Left ventricle myocardium inferior (tissue), 1 donor: Measurements from ENCODE around the gene GRID1. TPM values are rescaled to one million over a fixed set of nuclear protein-coding genes. Genes with fewer than 3 reads are reported as not detected.

Source experiments
- DNase-seq: peaks from one replicate; pipeline ENCODE4 v3.0.0-alpha.2; 2020
- H3K27ac ChIP-seq: fragments of 200-600 bp; replicated peaks from 2 replicates; pipeline ENCODE4 v1.8.0; 2021
- H3K27me3 ChIP-seq: fragments of 200-600 bp; 2 replicates; pipeline ENCODE4 v1.8.0; 2021; ENCODE audit warnings: low read depth
- H3K36me3 ChIP-seq: fragments of 200-600 bp; 2 replicates; pipeline ENCODE4 v1.8.0; 2021
- H3K4me1 ChIP-seq: fragments of 200-600 bp; 2 replicates; pipeline ENCODE4 v1.8.0; 2021
- H3K4me3 ChIP-seq: fragments of 200-600 bp; 2 replicates; pipeline ENCODE4 v1.8.0; 2021; ENCODE audit warnings: mild to moderate bottlenecking, moderate library complexity
- H3K9me3 ChIP-seq: fragments of 200-600 bp; replicated peaks from 2 replicates; pipeline ENCODE4 v1.8.0; 2021
- intact Hi-C: fragments of 100-400 bp; cut with micrococcal nuclease; formaldehyde crosslinking; loops from one replicate; pipeline ENCODE4 v1.11.0; 2022
- total RNA-seq: library from RNA; stranded (reverse); fragmentation: NEBNext Ultra II Directional; extraction: Animal tissue kit (Norgen Biotek cat#: 25700); gene quantifications from one replicate; pipeline ENCODE4 v1.2.1, GENCODE V29; 2021
- TF ChIP-seq, protein P1 (sequence below): fragments of 200-600 bp; IDR thresholded peaks from 2 replicates; pipeline ENCODE4 v1.8.0; 2021; ENCODE audit warnings: antibody characterized with exemption, mild to moderate bottlenecking, borderline replicate concordance
- donor health status: DM: no; HTN: yes; CAD: no; lungs with severe emphysema.

The GRID1 gene
- total RNA-seq, 1 donor from 2014 or later = 1.6 TPM

DNA sequence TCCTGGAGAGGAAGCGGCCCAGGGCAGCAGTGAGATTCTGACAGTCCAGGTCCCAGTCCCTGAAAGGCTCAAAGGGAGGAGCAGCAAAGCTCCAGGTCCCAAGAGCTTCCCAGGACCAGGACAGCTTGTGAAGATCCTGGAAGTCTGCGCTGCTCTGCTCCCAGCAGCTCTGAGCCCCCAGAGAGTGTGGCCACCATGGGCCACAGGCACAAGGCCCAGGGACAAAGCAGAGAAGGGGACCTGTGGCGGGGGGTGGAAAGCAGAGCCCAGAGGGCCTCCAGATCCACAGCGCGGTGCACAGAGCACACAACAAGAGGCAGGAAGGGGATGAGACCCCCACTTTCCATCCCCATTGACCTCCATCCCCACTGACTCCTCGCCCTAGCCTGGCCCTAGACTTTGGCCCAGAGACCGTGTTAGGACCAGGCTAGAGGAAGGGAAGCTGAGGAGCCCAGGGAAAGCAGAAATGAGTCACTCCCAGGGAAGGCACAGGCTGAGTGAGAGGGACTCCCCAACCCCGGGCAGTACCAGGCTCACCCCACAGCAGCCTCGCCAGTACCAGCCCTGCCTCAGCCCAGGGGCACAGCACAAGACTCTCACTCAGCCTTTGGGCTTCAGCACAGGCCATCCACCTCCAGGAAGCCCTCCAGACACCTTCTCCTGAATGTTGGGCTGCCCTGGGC, 75.5 kb downstream of the GRID1 start:
- H3K27ac ChIP-seq = no peak overlapping the region
- DNase-seq = no peak
- TF ChIP-seq, protein P1, sequence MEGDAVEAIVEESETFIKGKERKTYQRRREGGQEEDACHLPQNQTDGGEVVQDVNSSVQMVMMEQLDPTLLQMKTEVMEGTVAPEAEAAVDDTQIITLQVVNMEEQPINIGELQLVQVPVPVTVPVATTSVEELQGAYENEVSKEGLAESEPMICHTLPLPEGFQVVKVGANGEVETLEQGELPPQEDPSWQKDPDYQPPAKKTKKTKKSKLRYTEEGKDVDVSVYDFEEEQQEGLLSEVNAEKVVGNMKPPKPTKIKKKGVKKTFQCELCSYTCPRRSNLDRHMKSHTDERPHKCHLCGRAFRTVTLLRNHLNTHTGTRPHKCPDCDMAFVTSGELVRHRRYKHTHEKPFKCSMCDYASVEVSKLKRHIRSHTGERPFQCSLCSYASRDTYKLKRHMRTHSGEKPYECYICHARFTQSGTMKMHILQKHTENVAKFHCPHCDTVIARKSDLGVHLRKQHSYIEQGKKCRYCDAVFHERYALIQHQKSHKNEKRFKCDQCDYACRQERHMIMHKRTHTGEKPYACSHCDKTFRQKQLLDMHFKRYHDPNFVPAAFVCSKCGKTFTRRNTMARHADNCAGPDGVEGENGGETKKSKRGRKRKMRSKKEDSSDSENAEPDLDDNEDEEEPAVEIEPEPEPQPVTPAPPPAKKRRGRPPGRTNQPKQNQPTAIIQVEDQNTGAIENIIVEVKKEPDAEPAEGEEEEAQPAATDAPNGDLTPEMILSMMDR = no peak
- no peaks in the 10 kb centered on the region for H3K4me1 ChIP-seq
- no peaks in the 10 kb centered on the region for H3K9me3 ChIP-seq
- no peak overlapping the region for H3K4me3 ChIP-seq
- H3K36me3 ChIP-seq = no peaks in the 10 kb centered on the region
- intact Hi-C loops = no loop called here
- H3K27me3 ChIP-seq = peaks cover 21% of the 10 kb centered on the region

GRCh38 chr10:86289577-86289868, 77.1 kb downstream of the GRID1 start:
- intact Hi-C loops = no loop called here
- Histone ChIP-seq H3K36me3 (no peaks in the 10 kb centered on the region), H3K27me3 (peaks cover 8% of the 10 kb centered on the region), H3K27ac (no peak overlapping the region), H3K9me3 (no peaks in the 10 kb centered on the region), H3K4me3 (no peak overlapping the region), H3K4me1 (no peaks in the 10 kb centered on the region)
- TF ChIP-seq, protein P1 = no peak
- no peak for DNase-seq

GRCh38 chr10:86288695-86289576, 77.7 kb downstream of the GRID1 start:
- H3K9me3 ChIP-seq = no peaks in the 10 kb centered on the region
- no peaks in the 10 kb centered on the region for H3K36me3 ChIP-seq
- intact Hi-C loops = no loop called here
- H3K27ac ChIP-seq = no peak overlapping the region
- no peak for DNase-seq
- H3K4me3 ChIP-seq = no peak overlapping the region
- H3K4me1 ChIP-seq = no peaks in the 10 kb centered on the region
- TF ChIP-seq, protein P1 = no peak
- peaks cover 6% of the 10 kb centered on the region for H3K27me3 ChIP-seq

DNA sequence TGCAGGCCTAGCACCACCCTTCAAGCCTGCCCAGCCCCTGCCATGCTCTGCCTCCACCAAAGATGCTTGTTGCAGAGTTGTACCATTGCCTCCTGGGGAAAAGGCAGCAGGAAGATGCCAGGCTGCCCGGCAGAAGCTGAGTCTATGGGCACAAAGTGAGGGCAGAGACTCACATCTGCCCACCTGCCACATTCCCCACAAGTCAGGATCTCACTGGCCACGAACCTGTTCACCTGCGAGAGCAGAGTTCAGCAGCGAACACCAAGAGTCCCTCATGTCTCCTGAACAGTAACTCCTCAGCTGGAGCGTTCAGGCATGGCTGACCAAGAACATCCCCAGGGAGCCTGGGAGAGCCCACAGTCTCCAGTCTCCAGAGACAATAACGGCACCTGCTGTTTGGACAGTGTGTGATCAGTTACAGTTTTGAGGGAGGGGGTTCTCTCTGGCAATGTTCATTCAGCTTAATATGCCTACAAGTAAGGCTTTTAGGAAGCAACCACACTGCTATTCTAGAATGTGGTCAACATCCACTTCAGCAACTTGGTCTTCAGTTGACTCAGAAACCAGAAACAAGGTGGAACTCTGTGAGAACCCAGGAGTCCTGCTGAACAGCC, 78.5 kb downstream of the GRID1 start:
- Histone ChIP-seq H3K4me3 (no peak overlapping the region), H3K36me3 (no peaks in the 10 kb centered on the region), H3K4me1 (no peaks in the 10 kb centered on the region), H3K27ac (no peak overlapping the region), H3K27me3 (peaks cover 5% of the 10 kb centered on the region), H3K9me3 (no peaks in the 10 kb centered on the region)
- intact Hi-C loops = no loop called here
- DNase-seq = no peak
- TF ChIP-seq, protein P1 = no peak

GRCh38 chr10:86287110-86287793, 79.3 kb downstream of the GRID1 start:
- Histone ChIP-seq H3K9me3 (no peaks in the 10 kb centered on the region), H3K27me3 (peaks cover 5% of the 10 kb centered on the region), H3K4me3 (no peak overlapping the region), H3K27ac (no peak overlapping the region), H3K36me3 (no peaks in the 10 kb centered on the region), H3K4me1 (no peaks in the 10 kb centered on the region)
- intact Hi-C loops = no loop called here
- no peak for DNase-seq
- TF ChIP-seq, protein P1 = no peak
